NCI-H345 treated with DMSO at 0.1 percent for 48 hours (cell line): ENCODE results near the gene ARHGEF6.
"Not testable (repeated sequence)": the region's sequence is repeated elsewhere in the genome, so short reads cannot be mapped to it uniquely, and the experiment has no call there.

ENCODE experiments used
- DNase-seq: peaks from one replicate; lab custom pipeline; 2025; ENCODE audit not compliant: unreplicated experiment; lab: John Stamatoyannopoulos, UW

The ARHGEF6 gene

GRCh38 chrX:136783159-136783558 is 2.4 kb upstream of the ARHGEF6 start:
- DNase-seq: no peak

- DNase-seq: no peak
These were observed 557 bp upstream of the ARHGEF6 start for GRCh38 chrX:136781180-136781797.

GRCh38 chrX:136780241-136780640 is 491 bp downstream of the ARHGEF6 start:
- no peak for DNase-seq

GRCh38 chrX:136779346-136779781 is 1.4 kb downstream of the ARHGEF6 start:
- no peak for DNase-seq

- no peak for DNase-seq
These were observed 1.8 kb downstream of the ARHGEF6 start for GRCh38 chrX:136778916-136779315.

- no peak for DNase-seq
These were observed 2.7 kb downstream of the ARHGEF6 start for GRCh38 chrX:136778020-136778419.

- DNase-seq: no peak
These were observed 7.1 kb downstream of the ARHGEF6 start for GRCh38 chrX:136773648-136774047.

- DNase-seq: not testable (repeated sequence)
These were observed 8.9 kb downstream of the ARHGEF6 start for GRCh38 chrX:136771869-136772268.

- no peak for DNase-seq
These were observed 12.2 kb downstream of the ARHGEF6 start for GRCh38 chrX:136768469-136769084.

GRCh38 chrX:136767104-136767941 is 13.4 kb downstream of the ARHGEF6 start:
- no peak for DNase-seq

GRCh38 chrX:136766785-136767103 is 14.0 kb downstream of the ARHGEF6 start:
- DNase-seq: no peak

- DNase-seq: no peak
These were observed 14.8 kb downstream of the ARHGEF6 start for GRCh38 chrX:136765821-136766356.

GRCh38 chrX:136764206-136764605 is 16.5 kb downstream of the ARHGEF6 start:
- no peak for DNase-seq

GRCh38 chrX:136762820-136763452 is 17.8 kb downstream of the ARHGEF6 start:
- DNase-seq: no peak

GRCh38 chrX:136761421-136761820 is 19.3 kb downstream of the ARHGEF6 start:
- no peak for DNase-seq

GRCh38 chrX:136759968-136760367 is 20.8 kb downstream of the ARHGEF6 start:
- no peak for DNase-seq

- no peak for DNase-seq
These were observed 25.3 kb downstream of the ARHGEF6 start for GRCh38 chrX:136755411-136755810.

GRCh38 chrX:136754651-136755050 is 26.1 kb downstream of the ARHGEF6 start:
- no peak for DNase-seq

- DNase-seq: no peak
These were observed 27.9 kb downstream of the ARHGEF6 start for GRCh38 chrX:136752796-136753195.

GRCh38 chrX:136752346-136752745 is 28.4 kb downstream of the ARHGEF6 start:
- DNase-seq: no peak

GRCh38 chrX:136750364-136750763 is 30.4 kb downstream of the ARHGEF6 start:
- no peak for DNase-seq
